ENCODE data around the gene PLEKHG4. TPM values are rescaled to one million over a fixed set of nuclear protein-coding genes. Genes with fewer than 3 reads are reported as not detected.

The PLEKHG4 gene
- total RNA-seq, 1 experiment from 2014 or later: 38.5 TPM

GRCh38 chr16:67268136-67268579 is 11.2 kb upstream of the PLEKHG4 start:
- DNase-seq (ENCODE audit: low read depth, low spot score): peak; percentile 81
- peak overlapping the region; percentile 66 for H3K27ac ChIP-seq (ENCODE audit: low read depth, low read length)
- H3K9ac ChIP-seq (ENCODE audit: low read length): peak overlapping the region; percentile 50
- no peaks in the 10 kb centered on the region for H3K79me2 ChIP-seq (ENCODE audit: insufficient read depth, low read length)
- ChIA-PET CTCF (interaction anchor here (0.7 to 1.2 kb wide), 3 partner anchors 22 to 246 kb away, joined by 3 to 4 read pairs (median 3); no protein-coding TSS in a partner anchor), RAD21 (ENCODE audit: low non-redundant PET in 1 of 2, low total read pairs in 2 of 2, uncharacterized antibody in 2 of 2, unreplicated experiment in 2 of 2) (interaction anchor here in 1 of 2 experiments (0.7 to 1.6 kb wide), 2 partner anchors 9 to 20 kb away, joined by 3 read pairs; no protein-coding TSS in a partner anchor), POLR2A (interaction anchor here (2.2 to 3.4 kb wide), 2 partner anchors 10 to 21 kb away, joined by 8 to 12 read pairs; partner anchors contain the start of gene FHOD1)
- BruUV-seq (replicated peaks): no TSS peak
- H3K4me1 ChIP-seq (ENCODE audit: control insufficient read depth in 1 of 2, insufficient read depth in 2 of 2, low read length in 2 of 2): peaks cover 27 to 42% of the 10 kb centered on the region in 2 experiments
- peak; percentile 90 for ATAC-seq
- H3K4me2 ChIP-seq (ENCODE audit: low read length): peak overlapping the region; percentile 66
- H3K9me3 ChIP-seq (ENCODE audit: control insufficient read depth in 1 of 2, insufficient read depth in 1 of 2, low read depth in 1 of 2, low read length in 2 of 2): no peaks in the 10 kb centered on the region
- intact Hi-C loops (cut with micrococcal nuclease): no loop called here
- H4K20me1 ChIP-seq (ENCODE audit: insufficient read depth): no peaks in the 10 kb centered on the region
- no peaks in the 10 kb centered on the region for H3K9me2 ChIP-seq (ENCODE audit: insufficient read depth)
- H3K4me3 ChIP-seq (replicated peaks in 1 of 2; ENCODE audit: low read depth in 1 of 2, low read length in 2 of 2): peak overlapping the region in 1 of 2 experiments; percentile 25; a peak in 1 of 4 replicates
- no peaks in the 10 kb centered on the region for H3K27me3 ChIP-seq (ENCODE audit: insufficient read depth, low read length)
- no peak overlapping the region for H2AFZ ChIP-seq (ENCODE audit: low read depth, low read length, poor library complexity, severe bottlenecking)
- TF ChIP-seq FOSL1 (IDR thresholded peaks at IDR 0.05; ENCODE audit: low read depth) (peak; percentile 72), MAX (IDR thresholded peaks at IDR 0.05) (peak; percentile 65; the same call in 1 of the 2 replicates), SP1 (IDR thresholded peaks at IDR 0.05; ENCODE audit: low read depth) (peak; percentile 59), POLR2AphosphoS5 (IDR thresholded peaks at IDR 0.05; ENCODE audit: low read depth, low read length) (no peak), JUND (IDR thresholded peaks at IDR 0.05) (peak; percentile 63), ELF1 (IDR thresholded peaks at IDR 0.05; ENCODE audit: borderline replicate concordance, low read depth) (no peak), SRF (IDR thresholded peaks at IDR 0.05; ENCODE audit: low read depth) (peak; percentile 45; the same call in 1 of the 2 replicates)
- no peaks in the 10 kb centered on the region for H3K36me3 ChIP-seq (ENCODE audit: control insufficient read depth in 1 of 2, insufficient read depth in 2 of 2, low read length in 2 of 2)

DNA sequence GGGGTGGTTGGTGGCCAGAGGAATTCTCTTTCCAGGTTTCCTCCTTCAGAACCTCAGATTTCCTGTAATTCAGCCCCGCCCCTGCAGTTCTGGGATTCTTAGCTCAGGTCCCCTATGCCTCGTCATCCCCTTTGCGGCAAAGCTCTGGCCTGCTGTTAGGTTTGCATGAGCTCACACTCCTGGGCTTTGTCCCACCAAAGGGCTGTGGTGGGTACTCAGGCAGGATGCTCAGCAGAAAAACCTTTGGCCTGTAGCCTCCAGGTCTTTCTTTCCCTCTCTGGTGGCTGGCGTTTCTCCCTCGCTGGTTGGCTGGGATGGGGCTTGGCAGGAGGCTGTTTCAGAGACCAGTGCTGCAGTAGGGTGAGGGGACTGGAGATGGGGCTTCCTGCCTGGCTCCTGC is 9.6 kb upstream of the PLEKHG4 start:
- BruUV-seq (replicated peaks): no TSS peak
- Histone ChIP-seq H4K20me1 (ENCODE audit: insufficient read depth) (no peaks in the 10 kb centered on the region), H3K4me2 (ENCODE audit: low read length) (peak overlapping the region; percentile 31), H3K27me3 (ENCODE audit: insufficient read depth, low read length) (no peaks in the 10 kb centered on the region), H3K4me1 (ENCODE audit: control insufficient read depth in 1 of 2, insufficient read depth in 2 of 2, low read length in 2 of 2) (peaks cover 27 to 42% of the 10 kb centered on the region in 2 experiments), H3K9me2 (ENCODE audit: insufficient read depth) (no peaks in the 10 kb centered on the region), H3K27ac (ENCODE audit: low read depth, low read length) (peak overlapping the region; percentile 28; the same call in 1 of the 2 replicates), H3K4me3 (replicated peaks in 1 of 2; ENCODE audit: low read depth in 1 of 2, low read length in 2 of 2) (no peak overlapping the region), H3K9ac (ENCODE audit: low read length) (peak overlapping the region; percentile 24; the same call in 1 of the 2 replicates), H3K9me3 (ENCODE audit: control insufficient read depth in 1 of 2, insufficient read depth in 1 of 2, low read depth in 1 of 2, low read length in 2 of 2) (no peaks in the 10 kb centered on the region), H2AFZ (ENCODE audit: low read depth, low read length, poor library complexity, severe bottlenecking) (no peak overlapping the region), H3K36me3 (ENCODE audit: control insufficient read depth in 1 of 2, insufficient read depth in 2 of 2, low read length in 2 of 2) (no peaks in the 10 kb centered on the region), H3K79me2 (ENCODE audit: insufficient read depth, low read length) (no peaks in the 10 kb centered on the region)
- CTCF ChIA-PET: interaction anchor here (1.3 to 1.4 kb wide), 2 partner anchors 9 kb away, joined by 3 to 6 read pairs; no protein-coding TSS in a partner anchor
- POLR2A ChIA-PET: interaction anchor here (2.2 to 3.4 kb wide), 2 partner anchors 8 to 22 kb away, joined by 8 to 12 read pairs; partner anchors contain the start of gene FHOD1
- TF ChIP-seq EZH2 (IDR thresholded peaks at IDR 0.05): no peak
- peak; percentile 25; the same call in 1 of the 2 replicates for TF ChIP-seq POLR2AphosphoS5 (IDR thresholded peaks at IDR 0.05; ENCODE audit: low read depth, low read length)
- ATAC-seq: peak; percentile 16; the same call in 1 of the 2 replicates
- intact Hi-C loops (cut with micrococcal nuclease): no loop called here
- no peak for DNase-seq (ENCODE audit: low read depth, low spot score)
- RAD21 ChIA-PET (ENCODE audit: low non-redundant PET in 1 of 2, low total read pairs in 2 of 2, uncharacterized antibody in 2 of 2, unreplicated experiment in 2 of 2): no interaction called here

All from HCT116 (cell line).